ENCODE data around the gene TSPEAR.

TSPEAR gene

GRCh38 chr21:44734026-44734745 lies 22.8 kb upstream of the TSPEAR start:
- TF ChIP-seq ZNF274 (IDR thresholded peaks at IDR 0.05; ENCODE audit: low read depth, low read length) = no peak
- H3K4me3 ChIP-seq (ENCODE audit: low read length) = no peak overlapping the region

- no peak overlapping the region for H3K4me3 ChIP-seq (ENCODE audit: low read length)
- no peak for TF ChIP-seq ZNF274 (IDR thresholded peaks at IDR 0.05; ENCODE audit: low read depth, low read length)
Observed at GRCh38 chr21:44732956-44733355, 21.6 kb upstream of the TSPEAR start.

GRCh38 chr21:44732263-44732662 lies 20.9 kb upstream of the TSPEAR start:
- H3K4me3 ChIP-seq (ENCODE audit: low read length) = no peak overlapping the region
- TF ChIP-seq ZNF274 (IDR thresholded peaks at IDR 0.05; ENCODE audit: low read depth, low read length) = no peak

GRCh38 chr21:44730951-44731579 lies 19.7 kb upstream of the TSPEAR start:
- H3K4me3 ChIP-seq (ENCODE audit: low read length) = no peak overlapping the region
- no peak for TF ChIP-seq ZNF274 (IDR thresholded peaks at IDR 0.05; ENCODE audit: low read depth, low read length)

GRCh38 chr21:44730028-44730395 lies 18.6 kb upstream of the TSPEAR start:
- TF ChIP-seq ZNF274 (IDR thresholded peaks at IDR 0.05; ENCODE audit: low read depth, low read length) = no peak

GRCh38 chr21:44729336-44730027 lies 18.1 kb upstream of the TSPEAR start:
- no peak for TF ChIP-seq ZNF274 (IDR thresholded peaks at IDR 0.05; ENCODE audit: low read depth, low read length)
- no peak overlapping the region for H3K4me3 ChIP-seq (ENCODE audit: low read length)

More at GRCh38 chr21:44730028-44730395, 18.6 kb upstream of the TSPEAR start:
- no peak overlapping the region for H3K4me3 ChIP-seq (ENCODE audit: low read length)

- H3K4me3 ChIP-seq (ENCODE audit: low read length) = no peak overlapping the region
- TF ChIP-seq ZNF274 (IDR thresholded peaks at IDR 0.05; ENCODE audit: low read depth, low read length) = no peak
Observed at GRCh38 chr21:44728716-44729115, 17.3 kb upstream of the TSPEAR start.

GRCh38 chr21:44727757-44728156 lies 16.4 kb upstream of the TSPEAR start:
- no peak overlapping the region for H3K4me3 ChIP-seq (ENCODE audit: low read length)
- no peak for TF ChIP-seq ZNF274 (IDR thresholded peaks at IDR 0.05; ENCODE audit: low read depth, low read length)

- H3K4me3 ChIP-seq (ENCODE audit: low read length) = no peak overlapping the region
- TF ChIP-seq ZNF274 (IDR thresholded peaks at IDR 0.05; ENCODE audit: low read depth, low read length) = no peak
Observed at GRCh38 chr21:44727321-44727720, 15.9 kb upstream of the TSPEAR start.

GRCh38 chr21:44726826-44727225 lies 15.5 kb upstream of the TSPEAR start:
- H3K4me3 ChIP-seq (ENCODE audit: low read length) = no peak overlapping the region
- no peak for TF ChIP-seq ZNF274 (IDR thresholded peaks at IDR 0.05; ENCODE audit: low read depth, low read length)

GRCh38 chr21:44724926-44725325 lies 13.6 kb upstream of the TSPEAR start:
- no peak for TF ChIP-seq ZNF274 (IDR thresholded peaks at IDR 0.05; ENCODE audit: low read depth, low read length)
- no peak overlapping the region for H3K4me3 ChIP-seq (ENCODE audit: low read length)

GRCh38 chr21:44724196-44724595 lies 12.8 kb upstream of the TSPEAR start:
- no peak overlapping the region for H3K4me3 ChIP-seq (ENCODE audit: low read length)
- no peak for TF ChIP-seq ZNF274 (IDR thresholded peaks at IDR 0.05; ENCODE audit: low read depth, low read length)

- TF ChIP-seq ZNF274 (IDR thresholded peaks at IDR 0.05; ENCODE audit: low read depth, low read length) = no peak
- H3K4me3 ChIP-seq (ENCODE audit: low read length) = no peak overlapping the region
Observed at GRCh38 chr21:44723177-44724131, 12.1 kb upstream of the TSPEAR start.

- no peak overlapping the region for H3K4me3 ChIP-seq (ENCODE audit: low read length)
- TF ChIP-seq ZNF274 (IDR thresholded peaks at IDR 0.05; ENCODE audit: low read depth, low read length) = no peak
Observed at GRCh38 chr21:44722731-44723130, 11.4 kb upstream of the TSPEAR start.
